Measurements from ENCODE around the gene SLC22A7.

Gene SLC22A7

DNA sequence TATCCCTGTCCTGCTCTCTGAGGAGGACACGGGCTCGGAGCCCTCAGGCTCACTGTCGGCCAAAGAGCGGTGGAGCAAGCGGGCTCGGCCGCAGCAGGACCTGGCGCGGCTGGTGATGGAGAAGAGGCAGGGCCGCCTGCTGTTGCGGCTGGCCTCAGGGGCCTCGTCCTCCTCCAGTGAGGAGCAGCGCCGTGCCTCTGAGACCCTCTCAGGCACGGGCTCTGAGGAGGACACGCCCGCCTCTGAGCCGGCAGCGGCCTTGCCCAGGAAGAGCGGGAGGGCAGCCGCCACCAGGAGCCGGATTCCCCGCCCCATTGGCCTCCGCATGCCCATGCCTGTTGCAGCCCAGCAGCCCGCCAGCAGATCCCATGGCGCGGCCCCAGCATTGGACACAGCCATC lies 14.2 kb upstream of the SLC22A7 start:
- no peak for DNase-seq (ENCODE audit: low spot score in 2 of 2)
- in situ Hi-C loops (cut with MboI; ENCODE audit: low sequenced_read_pairs), result no loop called here
- Histone ChIP-seq H3K36me3 (replicated peaks) (no peaks in the 10 kb centered on the region), H3K27me3 (ENCODE audit: low read depth) (peaks cover 37% of the 10 kb centered on the region), H3K4me3 (no peak overlapping the region), H3K4me1 (no peaks in the 10 kb centered on the region), H3K9me3 (no peaks in the 10 kb centered on the region)

DNA sequence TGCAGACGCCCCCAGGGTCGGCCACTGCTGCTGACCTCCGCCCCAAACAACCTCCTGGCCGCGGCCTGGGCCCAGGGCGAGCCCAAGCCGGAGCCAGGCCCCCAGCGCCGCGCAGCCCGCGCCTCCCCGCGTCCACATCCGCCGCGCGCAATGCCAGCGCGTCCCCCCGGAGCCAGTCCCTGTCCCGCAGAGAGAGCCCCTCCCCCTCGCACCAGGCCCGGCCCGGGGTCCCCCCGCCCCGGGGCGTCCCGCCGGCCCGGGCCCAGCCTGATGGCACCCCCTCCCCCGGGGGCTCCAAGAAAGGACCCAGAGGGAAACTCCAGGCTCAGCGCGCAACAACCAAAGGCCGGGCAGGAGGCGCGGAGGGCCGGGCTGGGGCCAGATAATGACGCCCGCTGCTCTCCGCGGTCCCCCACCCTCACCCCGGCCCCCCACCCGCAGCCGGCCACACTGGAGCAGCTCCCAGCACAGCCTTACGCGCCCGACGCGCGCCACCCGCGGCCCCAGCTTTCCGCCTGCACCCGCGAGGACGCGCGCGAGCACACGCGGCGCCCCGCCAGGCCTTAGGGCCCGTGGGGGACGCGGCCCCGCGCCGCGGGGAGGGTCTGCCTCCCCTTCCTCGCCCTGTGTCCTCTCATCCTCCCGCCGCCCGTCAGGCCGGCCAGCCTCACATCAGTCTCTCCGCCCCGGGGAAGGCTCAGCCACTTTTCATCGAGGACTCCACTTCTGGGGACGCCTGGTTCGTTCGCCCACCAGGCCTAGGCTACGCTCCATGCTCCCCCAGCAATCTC lies 12.9 kb upstream of the SLC22A7 start:
- in situ Hi-C loops (cut with MboI; ENCODE audit: low sequenced_read_pairs), result no loop called here
- Histone ChIP-seq H3K4me3 (no peak overlapping the region), H3K4me1 (no peaks in the 10 kb centered on the region), H3K9me3 (no peaks in the 10 kb centered on the region), H3K27me3 (ENCODE audit: low read depth) (peaks cover 37% of the 10 kb centered on the region), H3K36me3 (replicated peaks) (no peaks in the 10 kb centered on the region)
- no peak for DNase-seq (ENCODE audit: low spot score in 2 of 2)

- Histone ChIP-seq H3K4me3 (no peak overlapping the region), H3K27me3 (ENCODE audit: low read depth) (peaks cover 37% of the 10 kb centered on the region), H3K4me1 (no peaks in the 10 kb centered on the region), H3K9me3 (no peaks in the 10 kb centered on the region), H3K36me3 (replicated peaks) (no peaks in the 10 kb centered on the region)
- in situ Hi-C loops (cut with MboI; ENCODE audit: low sequenced_read_pairs), result no loop called here
- no peak for DNase-seq (ENCODE audit: low spot score in 2 of 2)
Measured at GRCh38 chr6:43285832-43286231, 12.2 kb upstream of the SLC22A7 start.

DNA sequence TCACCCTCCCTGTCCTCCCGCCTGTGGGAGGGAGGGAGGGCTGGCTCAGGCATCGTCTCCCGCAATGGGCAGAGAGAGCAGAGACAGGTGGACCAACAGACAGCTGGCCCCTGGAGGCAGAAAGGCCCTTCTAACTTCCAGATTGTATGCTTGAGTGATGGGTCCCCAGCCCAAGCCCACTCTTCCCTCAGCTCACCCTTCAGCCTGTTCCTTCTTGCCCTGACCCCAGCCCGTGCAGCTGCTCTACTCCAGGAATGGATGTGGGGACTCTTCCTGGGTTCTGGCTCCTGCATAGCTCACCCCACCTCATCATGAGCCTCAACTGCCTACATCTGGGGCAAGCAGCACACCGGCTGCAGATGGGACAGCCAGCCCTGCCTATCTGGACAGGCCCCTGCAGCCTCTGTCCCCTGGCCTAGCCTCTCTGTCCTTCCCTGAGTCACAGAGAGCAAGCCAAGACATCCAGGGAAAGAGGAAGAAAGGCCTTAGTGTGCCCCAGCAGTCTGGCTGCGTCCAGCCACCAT lies 11.5 kb upstream of the SLC22A7 start:
- no peaks in the 10 kb centered on the region for H3K4me1 ChIP-seq
- no peaks in the 10 kb centered on the region for H3K9me3 ChIP-seq
- H3K27me3 ChIP-seq (ENCODE audit: low read depth), result peaks cover 36% of the 10 kb centered on the region
- H3K4me3 ChIP-seq, result no peak overlapping the region
- in situ Hi-C loops (cut with MboI; ENCODE audit: low sequenced_read_pairs), result no loop called here
- no peaks in the 10 kb centered on the region for H3K36me3 ChIP-seq (replicated peaks)
- DNase-seq (ENCODE audit: low spot score in 2 of 2), result no peak

GRCh38 chr6:43286980-43287716 lies 10.9 kb upstream of the SLC22A7 start:
- no peak overlapping the region for H3K4me3 ChIP-seq
- DNase-seq (ENCODE audit: low spot score in 2 of 2), result no peak
- peaks cover 29% of the 10 kb centered on the region for H3K27me3 ChIP-seq (ENCODE audit: low read depth)
- no peaks in the 10 kb centered on the region for H3K9me3 ChIP-seq
- in situ Hi-C loops (cut with MboI; ENCODE audit: low sequenced_read_pairs), result no loop called here
- no peaks in the 10 kb centered on the region for H3K36me3 ChIP-seq (replicated peaks)
- no peaks in the 10 kb centered on the region for H3K4me1 ChIP-seq

DNA sequence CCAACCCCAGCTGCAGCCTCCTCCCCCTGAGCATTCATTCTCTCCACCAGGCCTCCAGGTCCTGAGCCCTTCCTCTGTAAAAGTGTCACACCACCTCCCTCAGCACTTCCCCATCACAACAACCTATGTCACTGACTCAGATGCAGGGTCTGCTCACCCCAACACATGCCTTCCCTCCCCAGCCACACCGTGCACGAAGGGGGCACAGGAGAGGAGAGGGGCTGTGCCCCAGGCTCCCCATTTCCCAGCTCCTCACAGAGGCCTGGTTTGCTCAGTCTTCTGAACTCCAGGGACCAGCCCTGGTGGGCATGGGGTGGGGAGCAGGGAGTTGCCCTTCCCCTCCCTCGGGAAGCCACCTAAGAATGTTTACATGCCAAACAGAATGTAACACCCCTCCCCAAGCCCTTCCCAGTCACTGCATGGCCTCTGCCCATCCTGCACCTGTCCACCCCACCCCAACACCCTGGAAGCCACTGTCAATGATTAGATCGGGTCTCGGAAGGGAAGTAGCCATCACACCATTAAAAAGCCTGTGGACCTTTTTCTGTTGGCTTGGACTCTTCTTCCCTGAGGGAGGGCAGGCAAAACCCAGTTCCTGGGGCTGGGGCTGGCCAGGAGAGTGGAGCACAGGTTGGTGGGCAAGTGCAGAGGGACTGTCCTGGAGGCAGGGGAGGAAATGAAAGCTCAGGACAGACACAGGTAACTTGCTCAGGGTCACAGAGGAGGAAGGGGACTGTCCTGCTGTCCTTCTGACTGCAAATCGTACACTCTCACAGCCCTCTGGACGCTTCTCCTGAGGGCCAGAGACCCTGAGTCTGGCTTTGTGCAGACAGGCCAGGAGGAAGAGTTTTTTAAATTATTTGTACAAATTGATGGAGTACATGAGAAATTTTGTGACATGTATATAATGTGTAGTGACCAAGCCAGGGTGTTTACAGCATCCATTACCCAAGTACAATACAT lies 10.1 kb upstream of the SLC22A7 start:
- in situ Hi-C loops (cut with MboI; ENCODE audit: low sequenced_read_pairs), result no loop called here
- no peak for DNase-seq (ENCODE audit: low spot score in 2 of 2)

GRCh38 chr6:43290339-43290904 lies 7.6 kb upstream of the SLC22A7 start:
- no peak for DNase-seq (ENCODE audit: low spot score in 2 of 2)
- Histone ChIP-seq H3K4me3 (no peak overlapping the region), H3K9me3 (no peaks in the 10 kb centered on the region), H3K4me1 (no peaks in the 10 kb centered on the region), H3K36me3 (replicated peaks) (no peaks in the 10 kb centered on the region), H3K27me3 (ENCODE audit: low read depth) (peaks cover 7% of the 10 kb centered on the region)
- in situ Hi-C loops (cut with MboI; ENCODE audit: low sequenced_read_pairs), result no loop called here

More for the DNA sequence above, 10.1 kb upstream of the SLC22A7 start:
- Histone ChIP-seq H3K36me3 (replicated peaks) (no peaks in the 10 kb centered on the region), H3K9me3 (no peaks in the 10 kb centered on the region), H3K4me1 (no peaks in the 10 kb centered on the region), H3K27me3 (ENCODE audit: low read depth) (peaks cover 27% of the 10 kb centered on the region), H3K4me3 (no peak overlapping the region)

DNA sequence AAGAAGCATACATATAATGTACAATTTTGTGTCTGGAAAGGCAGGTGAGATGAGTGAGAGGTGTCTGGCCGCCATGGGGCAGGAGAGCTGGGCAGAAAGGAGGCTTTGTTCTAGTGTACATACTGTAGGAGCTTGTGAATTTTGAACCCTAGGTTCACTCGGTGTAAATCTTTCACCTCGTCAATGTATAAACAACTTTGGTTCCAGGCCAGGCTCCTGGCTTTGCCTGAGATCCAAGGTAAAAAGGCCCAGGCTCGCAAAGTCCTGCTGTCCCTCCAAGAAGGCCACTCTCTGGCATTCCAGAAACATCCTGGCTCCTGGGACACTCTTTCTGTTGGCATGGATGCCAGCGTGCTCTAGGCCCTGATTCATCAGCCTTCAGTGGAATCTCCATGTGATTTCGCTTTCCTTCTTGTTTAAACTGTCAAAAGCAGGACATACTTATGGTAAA lies 7.1 kb upstream of the SLC22A7 start:
- Histone ChIP-seq H3K4me1 (no peaks in the 10 kb centered on the region), H3K9me3 (no peaks in the 10 kb centered on the region), H3K27me3 (ENCODE audit: low read depth) (peaks cover 2% of the 10 kb centered on the region), H3K36me3 (replicated peaks) (no peaks in the 10 kb centered on the region), H3K4me3 (no peak overlapping the region)
- in situ Hi-C loops (cut with MboI; ENCODE audit: low sequenced_read_pairs), result no loop called here
- DNase-seq (ENCODE audit: low spot score in 2 of 2), result no peak

DNA sequence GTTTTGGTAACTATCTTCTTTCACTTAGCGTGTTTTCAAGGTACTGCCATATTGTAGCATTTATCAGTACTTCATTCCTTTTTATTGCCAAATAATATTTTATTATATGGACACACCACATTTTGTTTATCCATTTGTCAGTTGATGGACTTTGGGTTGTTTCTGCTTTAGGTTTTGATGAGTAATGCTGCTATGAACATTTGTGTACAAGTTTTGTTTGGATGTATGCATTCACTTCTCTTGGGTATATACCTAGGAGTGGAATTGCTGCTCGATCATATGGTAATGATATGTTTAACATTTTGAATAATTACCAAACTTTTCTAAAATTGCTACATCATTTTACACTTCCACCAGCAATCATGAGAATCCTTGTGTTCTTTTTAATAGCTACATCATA lies 6.4 kb upstream of the SLC22A7 start:
- no peaks in the 10 kb centered on the region for H3K9me3 ChIP-seq
- in situ Hi-C loops (cut with MboI; ENCODE audit: low sequenced_read_pairs), result no loop called here
- no peak overlapping the region for H3K4me3 ChIP-seq
- no peaks in the 10 kb centered on the region for H3K36me3 ChIP-seq (replicated peaks)
- H3K27me3 ChIP-seq (ENCODE audit: low read depth), result no peaks in the 10 kb centered on the region; the same call in 1 of the 2 replicates
- no peaks in the 10 kb centered on the region for H3K4me1 ChIP-seq
- DNase-seq (ENCODE audit: low spot score in 2 of 2), result no peak

DNA sequence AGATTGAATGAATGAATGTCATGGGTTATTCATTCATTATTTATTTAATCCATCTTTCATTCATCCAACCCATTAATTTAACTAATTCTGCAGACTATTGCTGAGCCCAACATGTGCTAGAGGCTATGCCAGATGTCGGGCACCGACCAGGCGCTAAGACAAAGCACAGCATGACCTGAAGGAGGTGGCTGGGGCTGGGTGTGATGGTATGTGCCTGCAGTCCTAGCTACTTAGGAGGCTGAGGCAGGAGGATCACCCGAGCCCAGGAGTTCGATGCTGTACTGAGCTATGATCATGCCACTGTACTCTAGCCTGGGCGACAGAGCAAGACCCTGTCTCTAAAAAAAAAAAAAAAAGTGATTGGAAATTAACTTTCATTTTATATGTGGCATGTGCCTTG lies 5.7 kb upstream of the SLC22A7 start:
- in situ Hi-C loops (cut with MboI; ENCODE audit: low sequenced_read_pairs), result no loop called here
- H3K36me3 ChIP-seq (replicated peaks), result no peaks in the 10 kb centered on the region
- H3K4me1 ChIP-seq, result no peaks in the 10 kb centered on the region
- no peaks in the 10 kb centered on the region for H3K9me3 ChIP-seq
- H3K27me3 ChIP-seq (ENCODE audit: low read depth), result no peaks in the 10 kb centered on the region; the same call in 1 of the 2 replicates
- no peak for DNase-seq (ENCODE audit: low spot score in 2 of 2)
- H3K4me3 ChIP-seq, result no peak overlapping the region

GRCh38 chr6:43292763-43293318 lies 5.2 kb upstream of the SLC22A7 start:
- no peak overlapping the region for H3K4me3 ChIP-seq
- no peak for DNase-seq (ENCODE audit: low spot score in 2 of 2)
- no peaks in the 10 kb centered on the region for H3K4me1 ChIP-seq
- H3K27me3 ChIP-seq (ENCODE audit: low read depth), result no peaks in the 10 kb centered on the region; the same call in 1 of the 2 replicates
- in situ Hi-C loops (cut with MboI; ENCODE audit: low sequenced_read_pairs), result no loop called here
- no peaks in the 10 kb centered on the region for H3K36me3 ChIP-seq (replicated peaks)
- no peaks in the 10 kb centered on the region for H3K9me3 ChIP-seq

DNA sequence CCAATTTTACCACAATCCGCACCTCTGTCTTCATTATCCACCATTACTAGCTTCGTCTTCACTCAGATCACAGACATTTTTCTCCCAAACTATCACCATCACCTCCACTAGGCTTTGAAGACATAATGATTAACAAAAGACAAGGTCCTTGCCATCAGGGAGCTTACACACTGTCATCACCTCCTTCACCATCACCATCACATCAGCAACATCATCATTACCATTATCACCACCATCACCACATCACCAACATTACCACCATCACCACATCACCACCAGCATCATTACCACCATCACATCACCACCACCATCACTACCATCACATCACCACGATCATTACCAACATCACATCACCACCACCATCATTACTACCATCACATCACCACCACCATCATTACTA lies 4.4 kb upstream of the SLC22A7 start:
- no peaks in the 10 kb centered on the region; the same call in 1 of the 2 replicates for H3K27me3 ChIP-seq (ENCODE audit: low read depth)
- no peaks in the 10 kb centered on the region for H3K9me3 ChIP-seq
- H3K4me3 ChIP-seq, result no peak overlapping the region
- no peaks in the 10 kb centered on the region for H3K36me3 ChIP-seq (replicated peaks)
- in situ Hi-C loops (cut with MboI; ENCODE audit: low sequenced_read_pairs), result no loop called here
- H3K4me1 ChIP-seq, result no peaks in the 10 kb centered on the region
- DNase-seq (ENCODE audit: low spot score in 2 of 2), result no peak

GRCh38 chr6:43294536-43294935 lies 3.5 kb upstream of the SLC22A7 start:
- in situ Hi-C loops (cut with MboI; ENCODE audit: low sequenced_read_pairs), result no loop called here

More at GRCh38 chr6:43294536-43294935, 3.5 kb upstream of the SLC22A7 start:
- no peak for DNase-seq (ENCODE audit: low spot score in 2 of 2)
- H3K36me3 ChIP-seq (replicated peaks), result no peaks in the 10 kb centered on the region
- no peaks in the 10 kb centered on the region for H3K9me3 ChIP-seq
- no peaks in the 10 kb centered on the region; the same call in 1 of the 2 replicates for H3K27me3 ChIP-seq (ENCODE audit: low read depth)
- H3K4me1 ChIP-seq, result no peaks in the 10 kb centered on the region
- no peak overlapping the region for H3K4me3 ChIP-seq

Data from HAP-1 (cell line).